ENCODE data around the gene CBX1.

GRCh38 chr17:48131216-48131824 is 30.0 kb upstream of the CBX1 start:
- TF ChIP-seq EZH2phosphoT487 (IDR thresholded peaks at IDR 0.05; ENCODE audit: borderline replicate concordance): no peak
- TF ChIP-seq, protein P1, sequence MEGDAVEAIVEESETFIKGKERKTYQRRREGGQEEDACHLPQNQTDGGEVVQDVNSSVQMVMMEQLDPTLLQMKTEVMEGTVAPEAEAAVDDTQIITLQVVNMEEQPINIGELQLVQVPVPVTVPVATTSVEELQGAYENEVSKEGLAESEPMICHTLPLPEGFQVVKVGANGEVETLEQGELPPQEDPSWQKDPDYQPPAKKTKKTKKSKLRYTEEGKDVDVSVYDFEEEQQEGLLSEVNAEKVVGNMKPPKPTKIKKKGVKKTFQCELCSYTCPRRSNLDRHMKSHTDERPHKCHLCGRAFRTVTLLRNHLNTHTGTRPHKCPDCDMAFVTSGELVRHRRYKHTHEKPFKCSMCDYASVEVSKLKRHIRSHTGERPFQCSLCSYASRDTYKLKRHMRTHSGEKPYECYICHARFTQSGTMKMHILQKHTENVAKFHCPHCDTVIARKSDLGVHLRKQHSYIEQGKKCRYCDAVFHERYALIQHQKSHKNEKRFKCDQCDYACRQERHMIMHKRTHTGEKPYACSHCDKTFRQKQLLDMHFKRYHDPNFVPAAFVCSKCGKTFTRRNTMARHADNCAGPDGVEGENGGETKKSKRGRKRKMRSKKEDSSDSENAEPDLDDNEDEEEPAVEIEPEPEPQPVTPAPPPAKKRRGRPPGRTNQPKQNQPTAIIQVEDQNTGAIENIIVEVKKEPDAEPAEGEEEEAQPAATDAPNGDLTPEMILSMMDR (conservative IDR thresholded peaks at IDR 0.05; ENCODE audit: low read length): peak; percentile 91
